KMS-11 (cell line): Measurements from ENCODE around the gene FHIT.

Experiments used
- H2AFZ ChIP-seq: fragments of 200-600 bp; sonication (generic); 2 replicates; pipeline ENCODE4 v1.6.1; 2016; ENCODE audit warnings: antibody characterized with exemption, mixed run types, low read depth
- H3K27ac ChIP-seq: fragments of 200-600 bp; sonication (generic); 2 replicates; pipeline ENCODE4 v1.6.1; 2016; ENCODE audit warnings: mild to moderate bottlenecking, mixed run types
- H3K27me3 ChIP-seq: fragments of 200-600 bp; sonication (generic); 2 replicates; pipeline ENCODE4 v1.6.1; 2017; ENCODE audit warnings: mild to moderate bottlenecking, low read depth, mixed run types, moderate library complexity; ENCODE audit not compliant: insufficient read depth
- H3K36me3 ChIP-seq: fragments of 200-600 bp; sonication (generic); 2 replicates; pipeline ENCODE4 v1.6.1; 2017; ENCODE audit warnings: mild to moderate bottlenecking, mixed run types; ENCODE audit not compliant: insufficient read depth
- H3K4me1 ChIP-seq: fragments of 200-600 bp; sonication (generic); 2 replicates; pipeline ENCODE4 v1.6.1; 2016; ENCODE audit warnings: mild to moderate bottlenecking, low read depth, mixed run types; ENCODE audit not compliant: poor library complexity, severe bottlenecking
- H3K4me2 ChIP-seq: fragments of 200-600 bp; sonication (generic); 2 replicates; pipeline ENCODE4 v1.7.0; 2016; ENCODE audit warnings: mild to moderate bottlenecking, mixed run types
- H3K4me3 ChIP-seq: fragments of 200-600 bp; sonication (generic); IDR thresholded peaks from 2 replicates; pipeline ENCODE4 v1.6.1; 2017; ENCODE audit warnings: low read depth, low read length, mixed read lengths; ENCODE audit not compliant: insufficient read depth
- H3K79me2 ChIP-seq: fragments of 200-600 bp; sonication (generic); 2 replicates; pipeline ENCODE4 v1.6.1; 2016; ENCODE audit warnings: low read depth, mixed run types; ENCODE audit not compliant: insufficient read depth
- H3K9ac ChIP-seq: fragments of 200-600 bp; sonication (generic); 2 replicates; pipeline ENCODE4 v1.6.1; 2016; ENCODE audit warnings: mild to moderate bottlenecking, mixed run types
- H4K20me1 ChIP-seq: fragments of 200-600 bp; sonication (generic); 2 replicates; pipeline ENCODE4 v1.6.1; 2016; ENCODE audit warnings: mild to moderate bottlenecking, mixed run types; ENCODE audit not compliant: insufficient read depth
- TF ChIP-seq, protein P1 (sequence below): fragments of 200-600 bp; sonication (generic); conservative IDR thresholded peaks from 2 replicates; pipeline ENCODE4 v1.6.1; 2017; ENCODE audit warnings: low read depth, mild to moderate bottlenecking, antibody characterized with exemption, low read length, moderate library complexity, mixed read lengths

Gene FHIT

DNA sequence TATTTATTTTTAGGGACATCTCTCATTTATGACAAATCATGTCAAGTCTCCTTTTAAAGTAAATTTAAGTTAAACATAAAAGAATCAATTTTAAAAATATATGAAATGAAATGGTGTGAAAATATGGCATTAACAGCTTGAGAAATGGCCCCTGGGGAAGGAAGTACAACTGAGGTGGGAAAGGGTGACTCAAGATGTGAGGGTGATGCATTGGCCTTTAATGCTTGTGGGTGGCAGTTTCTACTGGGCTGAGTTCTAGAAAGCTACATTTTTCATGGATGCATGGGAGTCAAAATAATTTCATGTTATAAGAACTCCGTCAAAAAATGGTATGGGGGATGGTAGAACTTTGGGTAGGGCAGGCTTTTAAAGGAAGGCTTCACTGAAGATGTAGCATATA lies 1492.6 kb downstream of the FHIT start:
- H2AFZ ChIP-seq, result no peak overlapping the region
- H3K4me1 ChIP-seq, result no peaks in the 10 kb centered on the region

DNA sequence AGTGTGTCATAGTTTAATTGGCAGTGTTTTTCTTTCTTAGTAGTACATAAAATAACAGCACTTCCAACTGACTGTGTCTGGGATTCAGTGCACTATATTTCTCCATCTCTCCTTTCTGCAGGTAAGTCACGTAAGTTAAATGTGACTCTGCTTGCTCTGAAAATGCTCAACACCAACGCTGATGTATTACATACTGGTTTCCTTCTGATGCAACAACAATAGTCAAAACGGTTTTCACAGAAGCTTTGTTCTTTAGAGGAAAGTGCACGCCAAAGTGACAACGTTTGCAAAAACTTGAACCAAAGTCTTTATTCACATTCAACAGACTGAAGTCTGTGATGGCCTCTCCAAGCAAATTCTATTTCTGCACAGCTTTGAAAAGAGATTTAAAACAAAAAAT lies 1494.3 kb downstream of the FHIT start:
- Histone ChIP-seq H4K20me1 (no peaks in the 10 kb centered on the region), H3K27me3 (no peaks in the 10 kb centered on the region), H3K79me2 (no peaks in the 10 kb centered on the region), H3K9ac (no peak overlapping the region), H3K27ac (no peak overlapping the region), H3K4me1 (no peaks in the 10 kb centered on the region), H2AFZ (no peak overlapping the region), H3K4me3 (no peak overlapping the region), H3K4me2 (no peak overlapping the region), H3K36me3 (no peaks in the 10 kb centered on the region)
- TF ChIP-seq, protein P1, sequence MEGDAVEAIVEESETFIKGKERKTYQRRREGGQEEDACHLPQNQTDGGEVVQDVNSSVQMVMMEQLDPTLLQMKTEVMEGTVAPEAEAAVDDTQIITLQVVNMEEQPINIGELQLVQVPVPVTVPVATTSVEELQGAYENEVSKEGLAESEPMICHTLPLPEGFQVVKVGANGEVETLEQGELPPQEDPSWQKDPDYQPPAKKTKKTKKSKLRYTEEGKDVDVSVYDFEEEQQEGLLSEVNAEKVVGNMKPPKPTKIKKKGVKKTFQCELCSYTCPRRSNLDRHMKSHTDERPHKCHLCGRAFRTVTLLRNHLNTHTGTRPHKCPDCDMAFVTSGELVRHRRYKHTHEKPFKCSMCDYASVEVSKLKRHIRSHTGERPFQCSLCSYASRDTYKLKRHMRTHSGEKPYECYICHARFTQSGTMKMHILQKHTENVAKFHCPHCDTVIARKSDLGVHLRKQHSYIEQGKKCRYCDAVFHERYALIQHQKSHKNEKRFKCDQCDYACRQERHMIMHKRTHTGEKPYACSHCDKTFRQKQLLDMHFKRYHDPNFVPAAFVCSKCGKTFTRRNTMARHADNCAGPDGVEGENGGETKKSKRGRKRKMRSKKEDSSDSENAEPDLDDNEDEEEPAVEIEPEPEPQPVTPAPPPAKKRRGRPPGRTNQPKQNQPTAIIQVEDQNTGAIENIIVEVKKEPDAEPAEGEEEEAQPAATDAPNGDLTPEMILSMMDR, result no peak

More for the DNA sequence above, 1492.6 kb downstream of the FHIT start:
- H3K9ac ChIP-seq, result no peak overlapping the region
- no peak overlapping the region for H3K4me2 ChIP-seq
- no peaks in the 10 kb centered on the region for H4K20me1 ChIP-seq
- no peak overlapping the region for H3K27ac ChIP-seq
- H3K27me3 ChIP-seq, result no peaks in the 10 kb centered on the region
- no peaks in the 10 kb centered on the region for H3K36me3 ChIP-seq
- TF ChIP-seq, protein P1, result no peak
- no peaks in the 10 kb centered on the region for H3K79me2 ChIP-seq
- H3K4me3 ChIP-seq, result no peak overlapping the region

DNA sequence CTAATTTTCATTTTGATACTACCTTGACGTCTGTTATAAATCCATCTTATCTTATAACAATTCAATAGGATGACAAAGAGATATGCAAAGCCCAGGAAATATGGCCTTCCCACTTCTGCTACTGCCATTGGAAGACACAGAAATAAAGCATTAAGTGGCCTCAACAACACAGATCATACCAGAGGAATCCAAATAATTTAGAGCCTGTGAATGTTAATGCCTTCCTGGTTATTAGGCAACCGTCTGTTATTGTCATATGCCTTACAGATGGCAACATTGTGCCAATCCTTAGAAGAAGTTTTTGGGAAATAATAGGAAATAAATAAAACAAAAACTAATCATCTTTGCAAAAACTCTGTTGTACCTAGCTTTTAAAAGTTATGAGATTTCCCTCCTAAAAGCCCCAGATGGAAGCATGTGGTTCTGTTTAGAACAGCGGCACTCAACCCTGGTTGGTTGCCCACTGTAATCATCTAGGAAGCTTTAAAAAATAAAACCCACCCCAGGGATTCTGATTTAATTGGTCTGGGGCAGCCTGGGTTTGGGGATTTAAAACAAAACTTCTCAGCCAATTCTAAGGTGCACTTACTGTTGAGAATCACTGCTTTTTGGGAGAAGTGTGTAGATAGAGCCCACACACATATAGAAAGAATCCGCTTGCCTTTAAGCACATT lies 1496.7 kb downstream of the FHIT start:
- Histone ChIP-seq H3K4me1 (no peaks in the 10 kb centered on the region), H3K79me2 (no peaks in the 10 kb centered on the region), H3K4me2 (no peak overlapping the region), H3K36me3 (no peaks in the 10 kb centered on the region), H3K9ac (no peak overlapping the region), H4K20me1 (no peaks in the 10 kb centered on the region), H2AFZ (no peak overlapping the region), H3K27ac (no peak overlapping the region), H3K27me3 (no peaks in the 10 kb centered on the region), H3K4me3 (no peak overlapping the region)
- TF ChIP-seq, protein P1, result no peak

GRCh38 chr3:59753808-59754450 lies 1497.3 kb downstream of the FHIT start:
- Histone ChIP-seq H3K36me3 (no peaks in the 10 kb centered on the region), H3K4me2 (no peak overlapping the region), H3K9ac (no peak overlapping the region), H3K27me3 (no peaks in the 10 kb centered on the region), H3K4me1 (no peaks in the 10 kb centered on the region), H2AFZ (no peak overlapping the region), H4K20me1 (no peaks in the 10 kb centered on the region), H3K79me2 (no peaks in the 10 kb centered on the region), H3K27ac (no peak overlapping the region), H3K4me3 (no peak overlapping the region)
- TF ChIP-seq, protein P1, result no peak
